RWPE2 (cell line): ENCODE data around the gene FBXL15.
A peak's percentile ranks its signal among the peaks of the same experiment; 100 is the strongest.

Experiments used
- ATAC-seq: fragments of 200-7000 bp; cut with Tn5 transposase; 3 replicates; pipeline ENCODE4 v1.9.1; 2021; ENCODE audit warnings: low read depth
- DNase-seq: peaks from one replicate; pipeline ENCODE4 v3.0.0-alpha.2; 2020; ENCODE audit warnings: low spot score
- H3K27ac ChIP-seq: fragments of 450-650 bp; 2 replicates; pipeline ENCODE4 v1.5.1; 2017; ENCODE audit warnings: mild to moderate bottlenecking; ENCODE audit not compliant: poor library complexity, severe bottlenecking
- H3K27me3 ChIP-seq: fragments of 250-450 bp; sonication (Bioruptor Pico); 2 replicates; pipeline ENCODE4 v1.5.1; 2021; ENCODE audit warnings: mild to moderate bottlenecking, moderate library complexity; ENCODE audit not compliant: insufficient read depth, poor library complexity, severe bottlenecking
- H3K36me3 ChIP-seq: fragments of 250-450 bp; sonication (Bioruptor Pico); 2 replicates; pipeline ENCODE4 v1.5.1; 2020; ENCODE audit warnings: low read depth, mild to moderate bottlenecking, moderate library complexity
- H3K4me1 ChIP-seq: fragments of 250-450 bp; sonication (Bioruptor Pico); 2 replicates; pipeline ENCODE4 v1.5.1; 2021; ENCODE audit warnings: mild to moderate bottlenecking, moderate library complexity; ENCODE audit not compliant: insufficient read depth, poor library complexity, severe bottlenecking
- H3K4me3 ChIP-seq: fragments of 250-450 bp; sonication (Bioruptor Pico); 2 replicates; pipeline ENCODE4 v1.5.1; 2021; ENCODE audit warnings: mild to moderate bottlenecking, moderate library complexity; ENCODE audit not compliant: severe bottlenecking
- H3K9me3 ChIP-seq: fragments of 250-450 bp; sonication (Bioruptor Pico); 2 replicates; pipeline ENCODE4 v1.5.1; 2021; ENCODE audit warnings: mild to moderate bottlenecking, moderate library complexity; ENCODE audit not compliant: severe bottlenecking
- TF ChIP-seq, protein P1 (sequence below): fragments of 450-650 bp; IDR thresholded peaks from one replicate; pipeline ENCODE4 v1.5.1; 2017; ENCODE audit warnings: mild to moderate bottlenecking, moderate library complexity; ENCODE audit not compliant: poor library complexity, severe bottlenecking

The FBXL15 gene

DNA sequence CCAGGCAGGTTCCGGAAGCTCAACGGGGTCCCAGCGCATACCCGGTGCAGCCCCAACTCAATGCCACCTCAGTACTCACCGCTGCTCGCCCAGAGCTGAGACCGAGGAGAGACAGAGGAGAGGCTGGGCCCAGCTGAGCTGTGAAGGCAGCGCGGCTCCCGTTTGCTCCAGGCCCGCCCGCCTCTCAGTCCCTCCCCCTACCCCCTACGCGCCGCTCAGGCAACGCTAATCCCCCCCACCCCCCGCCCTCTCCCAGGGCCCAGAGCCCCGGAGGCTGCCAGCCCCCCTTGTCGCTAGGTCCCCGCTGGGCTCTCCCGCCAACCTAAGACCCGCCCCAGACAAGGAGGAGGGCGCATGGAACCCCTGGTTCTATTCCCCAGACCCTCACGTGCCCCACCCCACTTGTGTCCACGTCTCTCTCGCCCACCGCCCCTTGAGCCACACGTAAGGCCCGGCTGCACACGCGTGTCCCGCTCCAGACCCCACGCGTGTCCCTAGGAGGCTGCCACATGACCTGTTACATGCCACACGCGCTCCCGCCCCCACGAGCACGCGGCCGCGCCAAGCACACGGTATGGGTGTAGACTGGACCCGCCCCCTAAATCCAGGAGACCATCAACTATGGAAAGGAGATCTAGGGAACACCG lies 1.9 kb upstream of the FBXL15 start, which contains the start of gene PSD:
TSS of gene PSD (minus strand) at position 164 of the 647 bp plus-strand sequence. CDS start 1,747 bp downstream, outside the sequence.
- Histone ChIP-seq H3K36me3 (peaks cover 7% of the 10 kb centered on the region), H3K9me3 (no peaks in the 10 kb centered on the region), H3K4me3 (peak within 1 kb of the TSS; percentile 54), H3K4me1 (no peaks in the 10 kb centered on the region), H3K27me3 (peaks cover 5% of the 10 kb centered on the region), H3K27ac (no peak within 1 kb of the TSS)
- DNase-seq (no peak), ATAC-seq (no peak)
- TF ChIP-seq, protein P1, sequence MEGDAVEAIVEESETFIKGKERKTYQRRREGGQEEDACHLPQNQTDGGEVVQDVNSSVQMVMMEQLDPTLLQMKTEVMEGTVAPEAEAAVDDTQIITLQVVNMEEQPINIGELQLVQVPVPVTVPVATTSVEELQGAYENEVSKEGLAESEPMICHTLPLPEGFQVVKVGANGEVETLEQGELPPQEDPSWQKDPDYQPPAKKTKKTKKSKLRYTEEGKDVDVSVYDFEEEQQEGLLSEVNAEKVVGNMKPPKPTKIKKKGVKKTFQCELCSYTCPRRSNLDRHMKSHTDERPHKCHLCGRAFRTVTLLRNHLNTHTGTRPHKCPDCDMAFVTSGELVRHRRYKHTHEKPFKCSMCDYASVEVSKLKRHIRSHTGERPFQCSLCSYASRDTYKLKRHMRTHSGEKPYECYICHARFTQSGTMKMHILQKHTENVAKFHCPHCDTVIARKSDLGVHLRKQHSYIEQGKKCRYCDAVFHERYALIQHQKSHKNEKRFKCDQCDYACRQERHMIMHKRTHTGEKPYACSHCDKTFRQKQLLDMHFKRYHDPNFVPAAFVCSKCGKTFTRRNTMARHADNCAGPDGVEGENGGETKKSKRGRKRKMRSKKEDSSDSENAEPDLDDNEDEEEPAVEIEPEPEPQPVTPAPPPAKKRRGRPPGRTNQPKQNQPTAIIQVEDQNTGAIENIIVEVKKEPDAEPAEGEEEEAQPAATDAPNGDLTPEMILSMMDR: no peak

- TF ChIP-seq, protein P1: no peak
- DNase-seq (no peak), ATAC-seq (no peak)
- H3K27me3 ChIP-seq: peaks cover 5% of the 10 kb centered on the region
- H3K9me3 ChIP-seq: no peaks in the 10 kb centered on the region
- H3K4me3 ChIP-seq: peak overlapping the region; percentile 54
- peaks cover 7% of the 10 kb centered on the region for H3K36me3 ChIP-seq
- no peaks in the 10 kb centered on the region for H3K4me1 ChIP-seq
- H3K27ac ChIP-seq: peak overlapping the region; percentile 71
Observed at GRCh38 chr10:102419269-102420180, 1.1 kb upstream of the FBXL15 start.

DNA sequence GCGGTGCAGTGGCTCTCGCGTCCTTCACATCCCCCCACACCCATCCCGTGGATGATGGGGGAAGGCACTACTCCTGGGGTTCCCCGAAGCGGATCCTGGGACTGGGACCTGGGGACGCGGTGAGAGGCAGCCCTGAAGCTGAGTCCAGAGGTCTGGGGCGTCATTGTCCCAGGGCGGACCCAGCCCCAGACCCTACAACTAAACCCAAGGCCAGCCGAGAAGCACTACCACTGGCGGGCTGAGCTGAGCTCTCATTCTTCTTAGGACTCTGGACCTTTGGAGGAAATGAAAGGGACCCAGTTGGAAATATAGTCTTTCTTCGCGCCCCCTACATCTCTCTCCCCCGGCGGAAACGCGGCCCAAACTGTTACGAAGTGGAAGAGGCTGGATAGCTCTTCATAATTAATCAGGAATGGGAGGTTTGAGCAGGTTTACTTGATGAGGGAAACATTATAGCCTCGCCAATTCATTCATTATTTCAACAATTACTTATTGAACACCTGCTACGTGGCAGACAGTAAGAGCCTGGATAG lies 389 bp upstream of the FBXL15 start:
- Histone ChIP-seq H3K4me3 (peak overlapping the region; percentile 54), H3K4me1 (no peaks in the 10 kb centered on the region), H3K36me3 (peaks cover 7% of the 10 kb centered on the region), H3K27ac (peak overlapping the region; percentile 71), H3K27me3 (peaks cover 5% of the 10 kb centered on the region), H3K9me3 (no peaks in the 10 kb centered on the region)
- ATAC-seq: no peak
- no peak for DNase-seq
- TF ChIP-seq, protein P1: no peak

DNA sequence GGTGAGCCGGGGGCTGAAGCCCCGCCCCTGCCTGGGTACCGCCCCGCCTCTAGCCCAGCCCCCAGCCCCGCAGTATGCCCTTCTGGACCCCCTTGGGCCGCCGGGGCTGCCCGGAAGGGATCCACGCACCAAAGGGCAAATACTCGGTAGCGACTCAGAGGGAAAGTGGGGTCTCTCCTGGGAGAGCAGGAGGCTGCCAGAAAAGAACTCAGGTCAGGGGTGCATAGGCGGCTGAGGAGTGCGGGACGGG lies 796 bp downstream of the FBXL15 start:
- DNase-seq: no peak
- H3K4me3 ChIP-seq: peak overlapping the region; percentile 54
- no peaks in the 10 kb centered on the region for H3K4me1 ChIP-seq
- ATAC-seq: peak; percentile 5; the same call in 2 of the 3 replicates
- TF ChIP-seq, protein P1: no peak
- peaks cover 5% of the 10 kb centered on the region for H3K27me3 ChIP-seq
- H3K27ac ChIP-seq: peak overlapping the region; percentile 71
- H3K36me3 ChIP-seq: peaks cover 7% of the 10 kb centered on the region
- no peaks in the 10 kb centered on the region for H3K9me3 ChIP-seq
